ENCODE results near the gene VAV2.

The VAV2 gene

GRCh38 chr9:134028076-134028475 is 36.0 kb upstream of the VAV2 start:
- no peak for DNase-seq

GRCh38 chr9:134027561-134027960 is 35.4 kb upstream of the VAV2 start:
- DNase-seq, result no peak

GRCh38 chr9:134026981-134027380 is 34.9 kb upstream of the VAV2 start:
- DNase-seq, result no peak

GRCh38 chr9:134026581-134026980 is 34.5 kb upstream of the VAV2 start:
- no peak for DNase-seq

GRCh38 chr9:134025606-134026541 is 33.8 kb upstream of the VAV2 start:
- peak; percentile 30 for DNase-seq

- peak; percentile 93 for DNase-seq
Measured at GRCh38 chr9:134024828-134025605, 32.9 kb upstream of the VAV2 start, which contains the start of gene BRD3OS. Gene BRD3OS, plus strand, starts transcription at chr9:134025481. Its CDS starts 1,267 bp downstream, at chr9:134026748.

- no peak for DNase-seq
Measured at GRCh38 chr9:134024214-134024792, 32.2 kb upstream of the VAV2 start.

GRCh38 chr9:134014946-134015345 is 22.8 kb upstream of the VAV2 start:
- no peak for DNase-seq

- no peak for DNase-seq
Measured at GRCh38 chr9:134011401-134011800, 19.3 kb upstream of the VAV2 start.

- DNase-seq, result peak; percentile 17
Measured at GRCh38 chr9:134010310-134011173, 18.4 kb upstream of the VAV2 start.

- DNase-seq, result no peak
Measured at GRCh38 chr9:134007571-134007970, 15.4 kb upstream of the VAV2 start.

GRCh38 chr9:134007150-134007549 is 15.0 kb upstream of the VAV2 start:
- DNase-seq, result peak; percentile 50

GRCh38 chr9:134005381-134005780 is 13.3 kb upstream of the VAV2 start:
- DNase-seq, result no peak

- DNase-seq, result no peak
Measured at GRCh38 chr9:134004881-134005280, 12.8 kb upstream of the VAV2 start.

- no peak for DNase-seq
Measured at GRCh38 chr9:134004131-134004873, 12.2 kb upstream of the VAV2 start.

GRCh38 chr9:134003237-134003636 is 11.1 kb upstream of the VAV2 start:
- no peak for DNase-seq

- DNase-seq, result no peak
Measured at GRCh38 chr9:134002796-134003195, 10.7 kb upstream of the VAV2 start.

- no peak for DNase-seq
Measured at GRCh38 chr9:133999851-134000265, 7.7 kb upstream of the VAV2 start.

GRCh38 chr9:133998915-133999595 is 6.9 kb upstream of the VAV2 start:
- DNase-seq, result no peak

GRCh38 chr9:133997584-133997983 is 5.5 kb upstream of the VAV2 start:
- no peak for DNase-seq
